GM19023 (cell line): Measurements from ENCODE around the gene NPR2.

Experiments
- ATAC-seq: cut with Tn5 transposase; IDR thresholded peaks from one replicate; pipeline ENCODE4 v1.9.1; 2021; ENCODE audit warnings: mild to moderate bottlenecking, moderate library complexity; ENCODE audit not compliant: unreplicated experiment

NPR2 gene

GRCh38 chr9:35763181-35763580, 28.2 kb upstream of the NPR2 start:
- ATAC-seq = no peak

- ATAC-seq = no peak
Observed at GRCh38 chr9:35763803-35764202, 27.6 kb upstream of the NPR2 start.

GRCh38 chr9:35766997-35767396, 24.4 kb upstream of the NPR2 start:
- no peak for ATAC-seq

GRCh38 chr9:35767458-35767857, 23.9 kb upstream of the NPR2 start:
- no peak for ATAC-seq

- no peak for ATAC-seq
Observed at GRCh38 chr9:35769763-35770162, 21.6 kb upstream of the NPR2 start.

- ATAC-seq = no peak
Observed at GRCh38 chr9:35771075-35771433, 20.3 kb upstream of the NPR2 start.

- ATAC-seq = no peak
Observed at GRCh38 chr9:35771534-35771933, 19.9 kb upstream of the NPR2 start.

GRCh38 chr9:35771943-35772342, 19.4 kb upstream of the NPR2 start:
- no peak for ATAC-seq

GRCh38 chr9:35774907-35775635, 16.3 kb upstream of the NPR2 start:
- no peak for ATAC-seq

- ATAC-seq = no peak
Observed at GRCh38 chr9:35776018-35776417, 15.4 kb upstream of the NPR2 start.

- ATAC-seq = no peak
Observed at GRCh38 chr9:35778496-35778895, 12.9 kb upstream of the NPR2 start.

- no peak for ATAC-seq
Observed at GRCh38 chr9:35781066-35781465, 10.3 kb upstream of the NPR2 start.

- no peak for ATAC-seq
Observed at GRCh38 chr9:35783418-35783817, 8.0 kb upstream of the NPR2 start.

GRCh38 chr9:35789541-35789940, 1.9 kb upstream of the NPR2 start:
- no peak for ATAC-seq

- no peak for ATAC-seq
Observed at GRCh38 chr9:35790025-35790384, 1.4 kb upstream of the NPR2 start.

- no peak for ATAC-seq
Observed at GRCh38 chr9:35790385-35791296, 750 bp upstream of the NPR2 start.

GRCh38 chr9:35792024-35792813, 828 bp downstream of the NPR2 start:
- ATAC-seq = no peak

- no peak for ATAC-seq
Observed at GRCh38 chr9:35792826-35793225, 1.4 kb downstream of the NPR2 start.

GRCh38 chr9:35793461-35793860, 2.1 kb downstream of the NPR2 start:
- no peak for ATAC-seq

GRCh38 chr9:35795695-35796094, 4.3 kb downstream of the NPR2 start:
- ATAC-seq = no peak

GRCh38 chr9:35797311-35798109, 6.1 kb downstream of the NPR2 start:
- no peak for ATAC-seq
